MCF 10A (cell line): ENCODE measurements around the gene COA8. TPM values are rescaled to one million over a fixed set of nuclear protein-coding genes. Genes with fewer than 3 reads are reported as not detected.

ENCODE experiments used
- BruUV-seq: library from RNA; stranded (reverse); fragments of 400-500 nt; replicated peaks from 2 replicates; lab custom pipeline; 2021; lab: Mats Ljungman, UMichigan
- CTCF ChIA-PET: fragments of 300-600 bp; sonication (Branson Sonifier 250); formaldehyde crosslinking; extraction: SDS; loops from one replicate; lab custom pipeline; 2021; ENCODE audit warnings: antibody characterized with exemption, inconsistent platforms; lab: Yijun Ruan, JAX
- POLR2A ChIA-PET: fragments of 300-600, 350-650 bp; sonication (Branson Sonifier 250); formaldehyde crosslinking; extraction: SDS; loops from one replicate; lab custom pipeline; 2020; ENCODE audit warnings: antibody characterized with exemption, inconsistent platforms; lab: Yijun Ruan, JAX
- DNase-seq: peaks from one replicate; pipeline ENCODE4 v3.0.0-alpha.2; 2018; ENCODE audit not compliant: unreplicated experiment
- H3K27ac Mint-ChIP-seq: one replicate; pipeline ENCODE4 v1.8.0; 2022; ENCODE audit warnings: mild to moderate bottlenecking, low read depth, mixed read lengths; ENCODE audit not compliant: unreplicated experiment
- H3K27me3 Mint-ChIP-seq: one replicate; pipeline ENCODE4 v1.8.0; 2022; ENCODE audit warnings: mixed read lengths; ENCODE audit not compliant: insufficient read depth, unreplicated experiment
- H3K36me3 Mint-ChIP-seq: one replicate; pipeline ENCODE4 v1.8.0; 2022; ENCODE audit warnings: mild to moderate bottlenecking, moderate library complexity, mixed read lengths; ENCODE audit not compliant: insufficient read depth, unreplicated experiment
- H3K4me1 Mint-ChIP-seq: one replicate; pipeline ENCODE4 v1.8.0; 2022; ENCODE audit warnings: mixed read lengths; ENCODE audit not compliant: insufficient read depth, unreplicated experiment
- H3K4me3 Mint-ChIP-seq: one replicate; pipeline ENCODE4 v1.8.0; 2022; ENCODE audit warnings: mild to moderate bottlenecking, moderate library complexity, mixed read lengths; ENCODE audit not compliant: unreplicated experiment
- H3K9me3 Mint-ChIP-seq: one replicate; pipeline ENCODE4 v1.8.0; 2022; ENCODE audit warnings: mixed read lengths; ENCODE audit not compliant: unreplicated experiment
- CTCF ChIP-seq: fragments of 200-600 bp; IDR thresholded peaks from one replicate; pipeline ENCODE4 v1.8.0; 2022; ENCODE audit warnings: antibody characterized with exemption, mild to moderate bottlenecking; ENCODE audit not compliant: unreplicated experiment
- intact Hi-C: fragments of 100-400 bp; cut with micrococcal nuclease; formaldehyde crosslinking; loops from 2 replicates; pipeline ENCODE4 v1.14.1; 2022
- total RNA-seq: library from RNA; stranded (reverse); gene quantifications from 2 replicates; pipeline ENCODE4 v1.2.3, GENCODE V29; 2022

The COA8 gene
- total RNA-seq, 1 experiment from 2014 or later: 68.9 TPM

GRCh38 chr14:103533137-103533998 is 29.4 kb upstream of the COA8 start:
- no peak overlapping the region for H3K4me3 Mint-ChIP-seq
- BruUV-seq: no TSS peak
- TF ChIP-seq CTCF: no peak
- H3K27me3 Mint-ChIP-seq: no peaks in the 10 kb centered on the region
- ChIA-PET POLR2A (interaction anchor here (1.1 kb wide), 1 partner anchor 12 kb away, joined by 3 read pairs; no protein-coding TSS in a partner anchor), CTCF (interaction anchor here (2.1 to 5.5 kb wide), 2 partner anchors 12 to 14 kb away, joined by 7 to 34 read pairs; no protein-coding TSS in a partner anchor)
- H3K9me3 Mint-ChIP-seq: no peaks in the 10 kb centered on the region
- no peak for DNase-seq
- H3K27ac Mint-ChIP-seq: no peak overlapping the region
- peaks cover 25% of the 10 kb centered on the region for H3K36me3 Mint-ChIP-seq
- intact Hi-C loops: no loop called here
- H3K4me1 Mint-ChIP-seq: peaks cover 5% of the 10 kb centered on the region

- POLR2A ChIA-PET: interaction anchor here (1.1 kb wide), 1 partner anchor 13 kb away, joined by 3 read pairs; no protein-coding TSS in a partner anchor
- Mint-ChIP-seq H3K4me1 (peaks cover 5% of the 10 kb centered on the region), H3K27me3 (no peaks in the 10 kb centered on the region), H3K9me3 (no peaks in the 10 kb centered on the region), H3K27ac (no peak overlapping the region), H3K36me3 (peaks cover 25% of the 10 kb centered on the region), H3K4me3 (no peak overlapping the region)
- intact Hi-C loops: no loop called here
- no TSS peak for BruUV-seq
- no peak for DNase-seq
- no peak for TF ChIP-seq CTCF
- CTCF ChIA-PET: interaction anchor here (2.1 kb wide), 1 partner anchor 13 kb away, joined by 7 read pairs; no protein-coding TSS in a partner anchor
Observed at GRCh38 chr14:103533999-103534575, 28.7 kb upstream of the COA8 start.

GRCh38 chr14:103534576-103535061 is 28.1 kb upstream of the COA8 start:
- H3K27ac Mint-ChIP-seq: no peak overlapping the region
- no peaks in the 10 kb centered on the region for H3K9me3 Mint-ChIP-seq
- ChIA-PET POLR2A (interaction anchor here (0.7 kb wide), 1 partner anchor 13 kb away, joined by 4 read pairs; no protein-coding TSS in a partner anchor), CTCF (interaction anchor here (2.1 to 2.2 kb wide), 2 partner anchors 12 to 13 kb away, joined by 7 to 11 read pairs; no protein-coding TSS in a partner anchor)
- no peak for DNase-seq
- no peaks in the 10 kb centered on the region for H3K27me3 Mint-ChIP-seq
- peaks cover 28% of the 10 kb centered on the region for H3K36me3 Mint-ChIP-seq
- no peak overlapping the region for H3K4me3 Mint-ChIP-seq
- peaks cover 5% of the 10 kb centered on the region for H3K4me1 Mint-ChIP-seq
- no TSS peak for BruUV-seq
- intact Hi-C loops: no loop called here
- no peak for TF ChIP-seq CTCF
